Measurements from ENCODE around the gene LRATD1. TPM values are rescaled to one million over a fixed set of nuclear protein-coding genes. Genes with fewer than 3 reads are reported as not detected.
A peak's percentile ranks its signal among the peaks of the same experiment; 100 is the strongest.

Gene LRATD1
- total RNA-seq, 1 experiment from 2014 or later = 0.18 TPM

DNA sequence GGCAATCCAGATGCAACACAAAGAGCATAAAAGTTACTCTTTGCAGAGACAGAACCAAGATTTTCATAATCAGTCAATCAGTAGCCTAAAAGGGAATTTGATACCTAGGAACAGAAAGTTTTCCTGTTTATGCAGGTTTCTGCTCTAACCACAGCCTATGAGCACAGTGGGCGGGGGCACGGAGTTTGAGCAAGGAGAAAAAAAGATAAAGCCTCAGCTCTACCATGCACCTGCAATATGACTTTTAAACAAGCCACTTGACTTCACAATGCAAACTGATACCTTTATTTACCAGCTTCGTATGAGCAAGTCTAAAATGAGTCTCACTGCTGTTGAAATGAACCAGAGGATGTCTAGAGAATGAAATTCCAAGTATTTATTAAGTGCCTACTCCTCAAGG is 5.6 kb upstream of the LRATD1 start:
- in situ Hi-C loops (cut with HindIII; ENCODE audit: low pct_unique_long_range_greater_than_20kb, low sequenced_read_pairs) = no loop called here
- DNase-seq (ENCODE audit: low read depth, low spot score) = no peak

DNA sequence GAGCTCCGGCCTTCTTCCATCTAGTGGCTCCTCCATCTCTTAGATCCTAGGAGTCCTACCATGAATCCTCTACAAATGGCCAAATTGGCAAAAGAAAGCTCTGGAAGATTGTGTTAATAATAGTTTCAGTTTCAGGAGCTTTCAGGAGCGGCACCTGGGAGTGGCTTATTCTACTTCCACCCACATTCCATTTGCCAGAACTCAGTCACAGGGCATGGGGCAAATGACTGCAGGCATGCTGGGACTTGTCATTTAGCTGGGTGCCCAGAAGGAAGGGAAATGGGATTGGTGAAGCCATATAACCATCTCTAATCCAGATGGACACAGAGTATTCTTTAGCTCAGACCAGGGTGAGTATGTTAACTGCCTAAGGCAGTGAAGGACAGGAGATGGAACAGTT is 3.6 kb upstream of the LRATD1 start:
- in situ Hi-C loops (cut with HindIII; ENCODE audit: low pct_unique_long_range_greater_than_20kb, low sequenced_read_pairs) = no loop called here

GRCh38 chr2:14631406-14632040 is 994 bp upstream of the LRATD1 start:
- no peak for DNase-seq (ENCODE audit: low read depth, low spot score)
- in situ Hi-C loops (cut with HindIII; ENCODE audit: low pct_unique_long_range_greater_than_20kb, low sequenced_read_pairs) = no loop called here

More for the DNA sequence above, 3.6 kb upstream of the LRATD1 start:
- DNase-seq (ENCODE audit: low read depth, low spot score) = no peak

- in situ Hi-C loops (cut with HindIII; ENCODE audit: low pct_unique_long_range_greater_than_20kb, low sequenced_read_pairs) = no loop called here
- no peak for DNase-seq (ENCODE audit: low read depth, low spot score)
These were observed 544 bp downstream of the LRATD1 start for GRCh38 chr2:14633061-14633460.

GRCh38 chr2:14633461-14634181 is 1.1 kb downstream of the LRATD1 start:
- in situ Hi-C loops (cut with HindIII; ENCODE audit: low pct_unique_long_range_greater_than_20kb, low sequenced_read_pairs) = no loop called here
- no peak for DNase-seq (ENCODE audit: low read depth, low spot score)

- in situ Hi-C loops (cut with HindIII; ENCODE audit: low pct_unique_long_range_greater_than_20kb, low sequenced_read_pairs) = no loop called here
- no peak for DNase-seq (ENCODE audit: low read depth, low spot score)
These were observed 1.6 kb downstream of the LRATD1 start for GRCh38 chr2:14634182-14634488.

GRCh38 chr2:14634489-14635390 is 2.2 kb downstream of the LRATD1 start:
- peak; percentile 78 for DNase-seq (ENCODE audit: low read depth, low spot score)
- in situ Hi-C loops (cut with HindIII; ENCODE audit: low pct_unique_long_range_greater_than_20kb, low sequenced_read_pairs) = no loop called here

DNA sequence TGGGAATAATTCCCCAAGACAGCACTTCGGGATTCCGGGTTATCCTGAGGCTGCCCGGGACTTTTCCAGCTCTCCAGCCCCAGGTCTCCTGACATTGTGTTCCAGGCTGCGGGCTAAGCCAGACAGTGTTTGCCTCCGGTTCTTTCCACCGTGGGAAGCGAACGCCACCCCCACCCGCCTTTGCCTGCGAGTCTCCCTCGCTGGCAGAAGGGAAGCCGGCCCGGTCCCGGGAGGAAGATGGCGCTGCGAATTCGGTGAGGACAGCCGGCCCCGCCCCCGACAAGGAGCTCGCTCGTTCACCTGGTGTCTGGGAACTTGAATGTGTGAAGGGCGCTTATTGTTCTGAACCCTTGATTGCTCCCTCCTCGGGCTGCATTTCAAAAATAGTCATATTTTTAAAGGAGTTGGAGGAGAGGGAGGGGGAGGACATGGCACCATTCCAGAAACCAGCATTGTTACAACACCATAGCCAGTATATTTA is 2.9 kb downstream of the LRATD1 start:
- in situ Hi-C loops (cut with HindIII; ENCODE audit: low pct_unique_long_range_greater_than_20kb, low sequenced_read_pairs) = no loop called here
- peak; percentile 32 for DNase-seq (ENCODE audit: low read depth, low spot score)

GRCh38 chr2:14638488-14638887 is 6.0 kb downstream of the LRATD1 start:
- in situ Hi-C loops (cut with HindIII; ENCODE audit: low pct_unique_long_range_greater_than_20kb, low sequenced_read_pairs) = no loop called here
- DNase-seq (ENCODE audit: low read depth, low spot score) = no peak

DNA sequence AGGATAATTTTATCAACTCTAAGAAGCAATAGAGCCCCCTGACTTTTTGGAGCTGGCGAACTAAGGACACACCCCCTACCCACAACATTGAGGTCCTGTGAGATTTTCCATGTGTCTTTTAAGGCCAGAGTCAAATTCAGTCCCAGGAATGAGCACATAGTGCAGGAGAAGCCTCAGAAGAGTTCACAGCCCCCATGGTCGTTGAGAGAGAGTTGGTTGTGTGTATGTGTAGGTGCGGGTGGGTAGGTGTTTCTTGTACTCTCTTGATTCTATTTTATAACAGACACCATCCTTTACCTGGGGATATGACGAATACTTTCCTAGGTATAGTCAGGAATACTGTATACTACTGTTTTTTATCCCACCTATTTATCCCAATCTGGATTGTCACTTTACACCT is 8.6 kb downstream of the LRATD1 start:
- no peak for DNase-seq (ENCODE audit: low read depth, low spot score)
- in situ Hi-C loops (cut with HindIII; ENCODE audit: low pct_unique_long_range_greater_than_20kb, low sequenced_read_pairs) = no loop called here

DNA sequence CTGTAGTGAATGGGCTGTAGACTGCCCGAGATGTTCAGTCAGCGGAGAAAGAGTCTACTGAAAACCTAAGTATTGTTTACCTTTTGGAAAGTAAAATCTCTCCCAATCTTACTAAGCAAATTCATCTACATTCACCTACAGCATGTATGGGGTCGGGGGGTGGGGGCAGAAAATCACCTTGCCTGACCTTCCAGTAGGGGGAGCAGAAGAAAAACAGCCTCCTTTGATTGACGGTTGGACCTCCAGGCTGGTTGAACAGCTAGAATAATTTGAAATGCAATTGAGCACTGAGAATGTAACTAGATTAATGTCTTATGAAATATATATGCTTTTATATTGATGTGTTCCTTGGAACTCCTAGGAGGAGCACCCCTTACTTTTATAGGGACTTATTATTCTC is 10.0 kb downstream of the LRATD1 start:
- peak; percentile 24 for DNase-seq (ENCODE audit: low read depth, low spot score)
- in situ Hi-C loops (cut with HindIII; ENCODE audit: low pct_unique_long_range_greater_than_20kb, low sequenced_read_pairs) = no loop called here

GRCh38 chr2:14647714-14648113 is 15.2 kb downstream of the LRATD1 start:
- in situ Hi-C loops (cut with HindIII; ENCODE audit: low pct_unique_long_range_greater_than_20kb, low sequenced_read_pairs) = no loop called here
- no peak for DNase-seq (ENCODE audit: low read depth, low spot score)

DNA sequence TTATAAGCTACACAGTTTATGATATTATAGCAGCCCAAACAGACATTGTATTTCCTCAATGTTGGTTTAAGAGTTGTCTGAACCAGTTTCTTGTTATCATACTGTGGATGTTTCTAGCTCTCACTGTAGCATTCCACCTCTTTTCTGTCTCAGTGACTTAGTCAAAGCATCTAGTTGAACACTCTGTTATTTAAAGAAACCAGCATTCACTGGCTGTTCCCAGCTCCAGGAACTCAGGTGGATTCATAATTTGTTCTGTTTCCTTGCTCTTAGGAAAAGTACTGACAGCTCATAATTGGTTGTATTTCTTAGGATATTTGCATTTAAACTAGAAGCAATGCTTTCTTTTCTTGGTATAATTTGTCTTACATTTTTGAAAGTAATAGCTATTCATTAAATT is 17.5 kb downstream of the LRATD1 start:
- no peak for DNase-seq (ENCODE audit: low read depth, low spot score)
- in situ Hi-C loops (cut with HindIII; ENCODE audit: low pct_unique_long_range_greater_than_20kb, low sequenced_read_pairs) = no loop called here

- DNase-seq (ENCODE audit: low read depth, low spot score) = no peak
- in situ Hi-C loops (cut with HindIII; ENCODE audit: low pct_unique_long_range_greater_than_20kb, low sequenced_read_pairs) = no loop called here
These were observed 22.3 kb downstream of the LRATD1 start for GRCh38 chr2:14654835-14655282.

DNA sequence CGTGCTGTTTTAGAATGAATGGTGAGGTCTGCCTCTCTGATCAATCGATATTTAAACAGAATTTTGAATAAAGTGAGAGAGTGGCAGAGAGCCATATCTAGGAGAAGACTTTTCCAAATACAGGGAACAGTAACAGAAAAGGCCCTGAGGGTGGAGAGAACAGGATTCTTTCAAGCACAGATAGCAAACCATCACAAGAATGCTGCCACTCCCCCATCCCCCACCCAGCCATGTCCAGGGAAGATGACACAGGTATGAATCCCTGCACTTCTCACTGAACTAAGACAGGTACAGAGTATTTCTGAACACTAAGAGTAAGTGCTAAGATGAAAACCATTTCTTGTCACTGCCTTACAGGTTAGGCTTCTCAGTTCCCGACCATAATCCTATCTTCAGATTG is 23.6 kb downstream of the LRATD1 start:
- DNase-seq (ENCODE audit: low read depth, low spot score) = no peak

GRCh38 chr2:14661163-14661562 is 28.6 kb downstream of the LRATD1 start:
- DNase-seq (ENCODE audit: low read depth, low spot score) = no peak
- in situ Hi-C loops (cut with HindIII; ENCODE audit: low pct_unique_long_range_greater_than_20kb, low sequenced_read_pairs) = no loop called here

More for the DNA sequence above, 23.6 kb downstream of the LRATD1 start:
- in situ Hi-C loops (cut with HindIII; ENCODE audit: low pct_unique_long_range_greater_than_20kb, low sequenced_read_pairs) = no loop called here

DNA sequence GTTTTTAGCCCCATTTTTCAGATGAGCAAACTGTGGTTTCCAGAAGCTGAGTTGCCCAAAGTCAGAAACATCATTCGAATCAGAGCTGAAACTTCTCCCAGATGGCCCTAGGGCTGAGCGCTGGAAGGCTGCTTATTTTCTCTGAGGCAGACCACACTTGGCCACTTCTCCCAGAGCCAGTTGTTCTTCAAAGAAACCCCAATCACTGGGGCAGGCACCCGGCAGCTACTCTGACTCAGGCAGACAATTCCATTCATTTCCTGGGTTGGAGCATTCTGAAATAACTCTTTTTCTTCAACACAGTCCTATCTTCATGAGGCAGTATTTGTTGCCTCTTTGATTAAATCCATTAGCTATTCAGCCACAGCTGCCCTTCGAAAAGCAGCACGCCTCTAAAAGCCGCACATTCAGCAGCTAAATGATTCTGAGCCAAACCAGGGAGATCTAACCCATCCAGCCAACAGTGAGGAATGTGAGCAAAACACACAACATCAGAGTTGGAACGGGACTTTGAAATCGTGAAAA is 40.9 kb downstream of the LRATD1 start:
- in situ Hi-C loops (cut with HindIII; ENCODE audit: low pct_unique_long_range_greater_than_20kb, low sequenced_read_pairs) = no loop called here
- no peak for DNase-seq (ENCODE audit: low read depth, low spot score)

DNA sequence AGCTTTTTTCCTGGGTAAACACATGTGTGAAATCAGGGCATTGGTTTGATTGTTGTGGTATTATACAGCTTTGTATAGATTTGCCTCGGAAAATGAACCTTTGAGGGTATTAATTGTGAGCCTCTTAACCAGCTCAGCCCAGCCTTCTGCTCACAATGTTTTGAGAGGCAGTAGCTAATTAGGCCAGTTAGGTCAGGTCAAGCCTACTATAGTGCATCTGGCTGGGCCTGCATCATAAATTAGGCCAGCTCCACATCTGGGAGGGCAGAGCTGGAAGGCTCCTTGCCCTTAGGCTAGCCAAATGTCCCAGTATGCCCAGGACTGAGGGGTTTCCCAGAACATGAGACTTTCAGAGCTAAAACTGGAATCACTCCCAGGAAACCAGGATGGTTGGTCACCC is 43.0 kb downstream of the LRATD1 start:
- no peak for DNase-seq (ENCODE audit: low read depth, low spot score)
- in situ Hi-C loops (cut with HindIII; ENCODE audit: low pct_unique_long_range_greater_than_20kb, low sequenced_read_pairs) = no loop called here

Data from SK-MEL-5 (cell line).